GM21717 (cell line): Measurements from ENCODE around the gene JAK3.

ENCODE experiments used
- ATAC-seq: cut with Tn5 transposase; IDR thresholded peaks from one replicate; pipeline ENCODE4 v1.9.1; 2021; ENCODE audit warnings: mild to moderate bottlenecking, moderate library complexity; ENCODE audit not compliant: unreplicated experiment

Gene JAK3

DNA sequence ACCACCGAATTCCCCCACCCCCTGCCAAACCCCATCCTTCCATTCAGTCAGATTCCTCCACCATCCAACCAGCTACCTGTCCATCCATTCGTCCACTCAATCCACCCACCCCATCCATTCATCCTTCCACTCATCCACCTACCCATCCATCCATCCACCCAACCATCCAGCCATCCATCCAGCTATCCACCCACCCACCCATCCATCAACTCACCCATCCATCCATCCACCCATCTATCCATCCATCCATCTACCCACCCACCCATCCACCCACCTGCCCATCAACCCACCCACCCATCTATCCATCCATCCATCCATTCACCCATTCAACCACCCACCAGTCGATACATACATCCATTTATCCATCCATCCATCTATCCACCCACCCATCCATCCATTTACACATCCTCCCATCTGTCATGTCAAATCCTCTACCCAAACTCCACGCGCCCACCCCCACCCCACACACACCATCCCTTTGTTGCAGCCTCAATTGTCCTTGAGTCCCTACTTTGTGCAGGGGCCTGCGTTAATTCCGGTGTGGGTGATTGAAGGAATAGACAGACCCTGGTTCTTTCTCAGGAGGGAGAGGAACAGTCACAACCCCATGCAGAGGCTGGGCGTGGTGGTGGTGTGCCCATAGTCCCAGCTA, 18.7 kb upstream of the JAK3 start:
- no peak for ATAC-seq

DNA sequence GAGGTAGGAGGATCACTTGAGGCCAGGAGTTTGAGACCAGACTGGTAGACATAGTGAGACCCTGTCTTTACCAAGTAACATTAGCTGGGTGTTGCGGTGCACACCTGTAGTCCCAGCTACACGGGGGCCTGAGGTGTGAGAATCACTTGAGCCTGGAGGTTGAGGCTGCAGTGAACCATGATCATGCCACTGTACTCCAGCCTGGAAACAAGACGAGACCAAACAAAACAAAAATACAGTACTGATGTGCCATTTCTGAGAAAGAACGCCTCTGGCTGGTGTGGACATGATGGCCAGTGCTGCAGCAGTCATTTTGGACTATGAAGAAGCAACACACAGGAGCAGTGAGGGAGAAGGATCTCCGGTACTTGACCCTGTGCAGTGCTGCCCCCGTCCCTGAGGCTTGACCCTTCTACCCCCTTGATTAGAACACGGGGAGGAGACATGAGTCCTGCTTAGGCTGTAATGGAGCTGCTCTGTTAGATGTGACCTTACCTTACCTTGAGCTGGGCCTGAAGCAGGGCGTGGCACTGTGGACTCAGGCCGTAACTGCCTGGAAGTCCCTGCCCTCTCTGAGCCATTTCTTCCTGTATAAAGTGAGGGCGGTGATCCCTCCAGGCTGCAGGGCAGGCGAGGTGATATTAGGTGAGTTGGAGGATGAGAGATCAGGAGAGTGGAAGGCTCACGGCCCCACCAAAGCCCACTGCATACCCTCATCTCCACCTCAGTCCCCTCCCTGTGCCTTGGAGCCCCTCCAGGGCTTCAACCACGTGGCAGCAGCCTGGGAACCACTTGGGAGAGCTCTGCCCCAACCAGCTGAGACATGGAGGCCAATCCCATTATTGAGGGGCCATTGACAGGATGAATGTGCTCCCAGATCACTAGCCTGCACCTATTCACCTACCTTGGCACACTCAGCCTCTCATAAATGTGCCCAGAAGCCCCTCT, 17.9 kb upstream of the JAK3 start:
- no peak for ATAC-seq

DNA sequence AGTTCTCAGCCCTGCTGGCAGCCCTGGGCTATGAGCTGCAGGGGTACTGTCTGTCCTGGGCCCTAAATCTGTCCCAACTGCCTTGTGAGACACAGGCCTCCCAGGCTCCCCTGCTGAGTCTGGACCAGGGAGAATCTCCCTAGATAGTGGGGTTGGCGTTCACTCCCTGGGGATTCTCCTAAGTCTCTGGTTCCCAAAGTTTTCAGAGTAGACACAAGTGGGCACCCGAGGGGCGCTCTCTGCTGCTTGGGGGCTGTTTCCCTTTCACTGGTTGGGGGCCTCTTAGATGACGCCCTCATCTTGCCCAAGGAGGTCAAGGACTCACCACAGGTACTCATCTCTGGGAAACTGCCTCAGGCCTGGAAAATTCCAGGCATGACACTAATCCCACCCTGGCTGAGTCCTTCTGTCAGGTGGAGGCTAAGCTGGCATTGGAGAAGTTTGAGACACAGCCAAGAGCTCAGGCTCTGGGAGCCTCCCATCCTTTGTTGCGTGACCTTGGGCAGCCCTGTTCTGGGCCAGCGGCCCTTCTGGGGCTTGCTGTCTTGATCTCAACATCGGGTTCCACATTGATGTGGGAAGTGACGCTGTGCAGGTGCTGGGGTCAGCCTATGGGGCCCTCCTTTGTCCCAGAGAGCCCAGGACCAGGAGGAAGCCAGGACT, 15.9 kb upstream of the JAK3 start:
- ATAC-seq: no peak

- no peak for ATAC-seq
Observed at GRCh38 chr19:17862711-17863519, 15.1 kb upstream of the JAK3 start.

- no peak for ATAC-seq
Observed at GRCh38 chr19:17861542-17862402, 14.0 kb upstream of the JAK3 start.

DNA sequence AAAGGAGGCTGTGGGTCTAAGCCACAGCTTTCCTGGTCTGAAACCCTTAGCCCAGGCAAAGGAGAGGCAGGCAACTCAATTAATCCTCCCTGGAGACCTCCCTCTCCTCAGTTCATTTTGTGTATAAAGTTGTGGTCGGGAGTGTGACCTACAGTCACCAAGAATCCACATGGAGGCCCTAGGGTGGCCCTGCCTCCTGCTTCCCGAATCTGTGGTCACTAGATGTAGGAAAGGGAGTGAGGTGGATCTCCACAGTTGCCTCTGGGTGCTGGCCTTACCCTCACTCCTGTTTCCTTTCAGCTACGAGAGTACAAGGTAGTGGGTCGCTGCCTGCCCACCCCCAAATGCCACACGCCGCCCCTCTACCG, 13.2 kb upstream of the JAK3 start:
- no peak for ATAC-seq

GRCh38 chr19:17860331-17860992, 12.7 kb upstream of the JAK3 start:
- ATAC-seq: no peak

- peak; percentile 82 for ATAC-seq
Observed at GRCh38 chr19:17859533-17860330, 11.9 kb upstream of the JAK3 start, which contains the start of gene RPL18A. Gene RPL18A, plus strand, starts transcription at chr19:17859910. Its CDS starts 47 bp downstream, at chr19:17859957.

DNA sequence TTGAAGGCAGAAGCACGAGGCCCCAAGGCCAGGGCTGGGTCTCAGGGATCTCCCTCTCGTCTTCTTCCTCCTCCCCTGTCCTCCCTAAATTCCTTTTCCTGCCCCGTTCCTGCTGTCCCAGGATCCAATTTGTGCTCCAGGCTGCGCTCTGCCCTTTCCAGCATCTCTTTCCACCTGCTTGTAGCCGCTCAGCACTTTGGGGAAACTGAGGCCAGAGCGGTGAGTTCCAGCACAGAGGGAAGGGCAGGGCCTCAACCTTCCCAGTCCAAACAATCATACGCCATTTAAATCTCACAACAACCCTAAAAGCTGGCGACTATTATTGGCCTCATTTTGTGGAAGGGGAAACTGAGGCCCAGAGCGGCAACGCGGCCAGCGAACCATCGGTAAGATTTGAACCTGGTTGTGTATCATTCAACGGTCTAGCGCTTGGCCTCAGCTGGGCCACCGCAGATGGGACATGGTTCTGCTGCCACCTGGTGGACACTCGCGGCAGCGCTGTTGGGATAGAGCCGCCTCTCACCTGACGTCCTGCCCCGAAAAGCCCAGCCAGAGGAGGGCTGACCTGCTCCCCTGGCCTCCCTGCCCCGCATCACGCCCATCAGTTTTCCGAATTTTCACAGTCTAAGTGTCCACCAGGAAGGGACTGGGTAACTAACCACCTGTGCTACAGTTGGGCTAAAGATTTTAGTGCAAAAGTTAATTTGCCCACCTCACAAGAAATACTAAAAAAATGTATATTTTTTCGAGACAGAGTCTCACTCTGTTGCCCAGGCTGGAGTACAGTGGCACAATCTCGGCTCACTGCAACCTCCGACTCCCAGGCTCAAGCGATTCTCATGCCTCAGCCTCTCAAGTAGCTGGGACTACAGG, 7.7 kb upstream of the JAK3 start:
- no peak for ATAC-seq

GRCh38 chr19:17854061-17854460, 6.3 kb upstream of the JAK3 start:
- ATAC-seq: no peak

DNA sequence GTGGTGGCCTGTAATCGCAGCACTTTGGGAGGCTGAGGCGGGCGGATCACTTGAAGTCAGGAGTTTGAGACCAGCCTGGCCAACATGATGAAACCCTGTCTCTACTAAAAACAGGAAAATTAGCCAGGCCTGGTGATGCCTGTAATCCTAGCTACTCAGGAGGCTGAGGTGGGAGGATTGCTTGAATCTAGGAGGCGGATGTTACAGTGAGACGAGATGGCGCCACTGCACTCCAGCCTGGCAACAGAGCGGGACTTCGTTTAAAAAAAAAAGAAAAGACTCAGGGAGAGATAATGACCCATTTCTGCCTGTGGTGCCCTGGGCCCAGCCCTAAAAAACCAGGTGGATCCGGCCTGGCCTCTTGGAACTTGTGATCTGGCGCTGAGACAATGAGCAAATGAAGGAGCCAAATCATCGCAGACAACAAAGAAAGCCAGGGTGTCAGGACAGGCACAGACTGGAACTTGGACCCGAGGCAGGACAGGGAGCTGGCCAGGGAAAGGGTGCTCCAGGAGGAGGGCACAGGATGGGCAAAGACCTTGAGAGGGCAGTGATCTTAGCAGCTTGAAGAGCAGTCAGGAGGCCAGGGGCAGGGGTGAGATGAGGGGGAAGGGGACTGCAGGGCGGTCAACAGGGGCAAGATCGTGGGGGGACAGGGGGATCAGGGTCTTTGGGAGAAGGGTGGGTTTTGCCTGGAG, 962 bp upstream of the JAK3 start:
- ATAC-seq: no peak

DNA sequence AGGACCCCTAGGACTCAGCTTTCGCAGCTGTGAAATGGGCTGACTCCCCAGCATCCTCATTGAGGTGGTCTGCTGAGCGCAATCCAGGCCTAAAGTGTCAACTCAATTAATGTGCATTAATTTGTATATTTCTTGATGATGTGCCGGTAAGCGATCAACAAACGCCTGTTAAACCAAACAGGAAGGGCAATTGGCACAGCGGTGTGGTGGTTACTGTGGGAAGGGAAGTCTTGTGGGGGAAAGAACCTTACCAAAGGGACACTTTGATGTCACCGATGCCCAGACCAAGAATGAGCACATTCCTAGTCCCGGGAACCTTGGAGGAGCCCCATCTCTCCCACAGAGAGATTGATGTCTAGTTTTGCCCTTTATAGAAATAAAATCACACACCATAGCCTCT, 1.6 kb downstream of the JAK3 start:
- ATAC-seq: no peak

DNA sequence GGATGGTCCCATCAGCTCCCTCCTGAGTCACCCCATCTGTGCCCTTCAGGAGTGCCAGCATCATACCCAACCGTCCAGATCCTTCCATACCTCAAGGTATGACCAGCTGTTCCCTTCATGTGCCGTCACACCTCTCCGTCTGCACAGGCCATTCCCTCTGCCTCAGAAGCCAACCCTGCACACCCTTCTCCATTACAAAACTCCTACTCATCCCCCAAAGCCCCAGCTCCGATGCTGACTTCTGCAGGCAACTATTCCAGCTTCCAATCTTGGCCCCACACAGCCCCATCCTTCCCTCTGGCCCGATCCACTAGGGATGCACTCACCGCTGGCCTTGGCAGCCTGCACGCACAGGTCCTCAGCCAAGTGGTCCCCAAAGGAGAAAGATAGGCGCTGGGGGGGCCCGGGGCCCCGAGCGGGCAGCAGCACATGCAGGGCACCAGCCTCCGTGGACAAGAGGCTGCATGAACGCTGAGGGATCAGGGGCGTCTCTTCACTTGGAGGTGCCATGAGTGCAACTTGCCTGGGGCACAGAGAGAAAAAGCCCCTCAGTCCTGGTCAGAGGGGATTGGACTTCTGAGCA, 3.8 kb downstream of the JAK3 start:
- no peak for ATAC-seq

- no peak for ATAC-seq
Observed at GRCh38 chr19:17843292-17843827, 4.4 kb downstream of the JAK3 start.

GRCh38 chr19:17842663-17843291, 5.0 kb downstream of the JAK3 start:
- no peak for ATAC-seq
